ENCODE measurements around the gene PTPRC.
"Not testable (repeated sequence)": the region's sequence is repeated elsewhere in the genome, so short reads cannot be mapped to it uniquely, and the experiment has no call there.

The PTPRC gene, protein sequence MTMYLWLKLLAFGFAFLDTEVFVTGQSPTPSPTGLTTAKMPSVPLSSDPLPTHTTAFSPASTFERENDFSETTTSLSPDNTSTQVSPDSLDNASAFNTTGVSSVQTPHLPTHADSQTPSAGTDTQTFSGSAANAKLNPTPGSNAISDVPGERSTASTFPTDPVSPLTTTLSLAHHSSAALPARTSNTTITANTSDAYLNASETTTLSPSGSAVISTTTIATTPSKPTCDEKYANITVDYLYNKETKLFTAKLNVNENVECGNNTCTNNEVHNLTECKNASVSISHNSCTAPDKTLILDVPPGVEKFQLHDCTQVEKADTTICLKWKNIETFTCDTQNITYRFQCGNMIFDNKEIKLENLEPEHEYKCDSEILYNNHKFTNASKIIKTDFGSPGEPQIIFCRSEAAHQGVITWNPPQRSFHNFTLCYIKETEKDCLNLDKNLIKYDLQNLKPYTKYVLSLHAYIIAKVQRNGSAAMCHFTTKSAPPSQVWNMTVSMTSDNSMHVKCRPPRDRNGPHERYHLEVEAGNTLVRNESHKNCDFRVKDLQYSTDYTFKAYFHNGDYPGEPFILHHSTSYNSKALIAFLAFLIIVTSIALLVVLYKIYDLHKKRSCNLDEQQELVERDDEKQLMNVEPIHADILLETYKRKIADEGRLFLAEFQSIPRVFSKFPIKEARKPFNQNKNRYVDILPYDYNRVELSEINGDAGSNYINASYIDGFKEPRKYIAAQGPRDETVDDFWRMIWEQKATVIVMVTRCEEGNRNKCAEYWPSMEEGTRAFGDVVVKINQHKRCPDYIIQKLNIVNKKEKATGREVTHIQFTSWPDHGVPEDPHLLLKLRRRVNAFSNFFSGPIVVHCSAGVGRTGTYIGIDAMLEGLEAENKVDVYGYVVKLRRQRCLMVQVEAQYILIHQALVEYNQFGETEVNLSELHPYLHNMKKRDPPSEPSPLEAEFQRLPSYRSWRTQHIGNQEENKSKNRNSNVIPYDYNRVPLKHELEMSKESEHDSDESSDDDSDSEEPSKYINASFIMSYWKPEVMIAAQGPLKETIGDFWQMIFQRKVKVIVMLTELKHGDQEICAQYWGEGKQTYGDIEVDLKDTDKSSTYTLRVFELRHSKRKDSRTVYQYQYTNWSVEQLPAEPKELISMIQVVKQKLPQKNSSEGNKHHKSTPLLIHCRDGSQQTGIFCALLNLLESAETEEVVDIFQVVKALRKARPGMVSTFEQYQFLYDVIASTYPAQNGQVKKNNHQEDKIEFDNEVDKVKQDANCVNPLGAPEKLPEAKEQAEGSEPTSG (N-terminal part only)

DNA sequence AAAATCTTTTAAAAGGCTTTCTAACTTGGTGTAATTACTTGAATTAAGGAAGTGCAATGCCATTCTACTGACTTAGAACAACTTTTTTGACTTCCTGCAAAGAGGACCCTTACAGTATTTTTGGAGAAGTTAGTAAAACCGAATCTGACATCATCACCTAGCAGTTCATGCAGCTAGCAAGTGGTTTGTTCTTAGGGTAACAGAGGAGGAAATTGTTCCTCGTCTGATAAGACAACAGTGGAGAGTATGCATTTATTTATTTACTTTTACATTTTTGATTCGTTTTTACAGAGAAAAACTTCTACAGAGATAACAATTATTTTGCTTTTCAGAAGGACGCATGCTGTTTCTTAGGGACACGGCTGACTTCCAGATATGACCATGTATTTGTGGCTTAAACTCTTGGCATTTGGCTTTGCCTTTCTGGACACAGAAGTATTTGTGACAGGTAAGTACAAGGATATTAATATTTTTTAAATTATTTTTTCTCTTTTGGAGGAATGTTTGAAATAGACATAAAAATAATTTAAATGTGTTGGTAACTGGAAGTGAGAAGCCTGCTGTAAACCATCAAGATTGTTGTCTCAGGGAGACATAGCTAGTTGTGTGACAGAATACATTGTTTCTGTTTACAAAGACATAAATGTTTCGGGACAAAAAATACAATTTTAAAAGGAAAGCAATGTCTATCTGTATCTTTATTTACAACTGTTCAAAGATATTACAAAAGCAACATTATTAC is at the start of gene PTPRC:
PTPRC (plus strand) TSS at position 147 of the 742 bp plus-strand sequence; CDS start at position 376, 229 bp downstream.
- no peak for DNase-seq (ENCODE audit: low spot score)

DNA sequence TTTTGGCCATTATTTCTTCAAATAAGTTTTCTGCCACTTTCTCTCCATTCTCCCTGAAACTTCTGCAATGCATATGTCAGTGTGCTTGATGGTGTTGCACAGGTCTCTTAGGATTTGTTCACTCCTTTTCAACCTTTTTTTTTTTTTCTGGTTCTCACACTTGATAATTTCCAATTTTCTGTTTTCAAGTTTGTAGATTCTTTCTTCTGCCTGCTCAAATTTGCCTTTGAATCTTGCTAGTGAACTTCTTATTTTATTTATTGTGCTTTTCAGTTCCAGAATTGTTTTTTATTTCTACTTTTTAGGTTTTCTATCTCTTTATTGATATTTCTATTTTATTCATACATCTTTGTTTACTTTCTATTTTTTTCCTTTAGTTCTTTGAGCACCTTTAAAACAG is 48.4 kb upstream of the PTPRC start:
- no peak for DNase-seq (ENCODE audit: low spot score)

DNA sequence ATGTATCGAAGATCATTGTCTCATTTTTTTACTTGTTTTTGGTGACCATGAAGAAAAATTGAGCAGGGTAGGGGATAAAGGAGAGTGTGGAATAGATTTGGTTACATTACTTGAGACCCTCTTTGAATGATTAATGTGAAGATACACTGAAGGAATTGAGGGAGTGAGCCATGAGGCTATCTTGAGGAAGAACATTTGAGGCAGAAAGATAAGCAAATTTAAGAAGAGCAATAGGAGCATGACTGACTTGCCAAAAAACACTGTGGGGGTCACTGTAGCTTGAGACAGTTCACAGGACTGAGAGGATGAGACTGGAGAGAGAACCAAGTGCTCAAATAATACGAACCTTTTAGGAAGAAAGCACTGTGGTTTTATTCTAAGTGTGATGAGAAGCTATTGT is 43.1 kb upstream of the PTPRC start:
- DNase-seq (ENCODE audit: low spot score): no peak

DNA sequence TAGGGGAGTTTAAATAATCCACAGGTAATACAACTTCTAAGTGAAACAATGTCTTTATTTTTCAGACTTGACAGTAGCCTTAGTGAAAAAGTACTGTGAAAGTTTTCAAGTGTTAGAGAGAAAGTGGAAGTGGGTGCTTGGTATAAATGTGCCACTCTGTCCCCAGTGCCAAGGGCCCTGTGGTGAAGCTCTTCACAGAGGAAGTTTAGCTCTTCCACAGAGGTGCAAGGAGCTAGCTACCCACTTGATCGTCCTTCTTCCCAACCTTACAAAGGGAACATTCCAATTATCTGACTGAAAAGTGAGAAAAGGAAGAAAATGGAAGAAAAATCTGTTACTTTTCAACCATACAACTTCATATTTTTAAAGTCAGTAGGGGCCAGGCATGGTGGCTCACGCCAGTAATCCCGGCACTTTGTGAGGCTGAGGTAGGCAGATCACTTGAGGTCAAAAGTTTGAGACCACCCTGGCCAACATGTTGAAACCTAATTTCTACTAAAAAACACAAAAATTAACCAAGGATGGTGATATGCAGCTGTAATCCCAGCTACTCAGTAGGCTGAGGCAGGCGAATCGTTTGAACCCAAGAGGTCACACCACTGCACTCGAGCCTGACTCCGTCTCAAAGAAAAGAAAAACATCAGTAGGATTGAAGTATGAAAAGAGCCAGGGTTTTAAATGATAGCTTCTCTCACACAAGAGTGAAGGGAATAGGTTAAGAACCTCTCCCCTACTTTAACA is 41.0 kb upstream of the PTPRC start:
- no peak for DNase-seq (ENCODE audit: low spot score)

DNA sequence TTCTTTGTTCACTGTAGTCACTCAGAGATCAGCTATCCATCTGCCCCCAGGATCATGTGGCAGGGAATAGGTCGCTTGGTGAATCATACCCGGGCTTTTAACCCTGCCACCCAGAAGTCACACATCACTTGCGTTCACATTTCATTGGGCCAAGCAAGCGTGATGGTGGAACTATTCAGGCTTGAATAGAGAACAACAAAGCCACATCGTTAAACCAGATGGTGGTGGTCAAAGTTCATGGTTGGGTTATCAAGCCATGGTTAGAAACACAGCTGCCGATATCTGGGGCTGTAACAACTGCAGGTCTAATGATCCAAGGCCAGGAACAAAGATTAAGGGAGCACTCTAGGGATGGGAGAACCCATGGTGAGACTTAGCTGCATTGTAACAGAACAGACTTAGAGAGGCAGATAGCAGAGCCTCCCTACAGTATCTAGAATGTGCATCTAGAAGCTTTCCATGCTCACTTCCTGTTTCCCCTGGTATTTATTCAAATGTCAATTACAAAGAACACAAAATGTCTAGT is 40.0 kb upstream of the PTPRC start:
- DNase-seq (ENCODE audit: low spot score): no peak

DNA sequence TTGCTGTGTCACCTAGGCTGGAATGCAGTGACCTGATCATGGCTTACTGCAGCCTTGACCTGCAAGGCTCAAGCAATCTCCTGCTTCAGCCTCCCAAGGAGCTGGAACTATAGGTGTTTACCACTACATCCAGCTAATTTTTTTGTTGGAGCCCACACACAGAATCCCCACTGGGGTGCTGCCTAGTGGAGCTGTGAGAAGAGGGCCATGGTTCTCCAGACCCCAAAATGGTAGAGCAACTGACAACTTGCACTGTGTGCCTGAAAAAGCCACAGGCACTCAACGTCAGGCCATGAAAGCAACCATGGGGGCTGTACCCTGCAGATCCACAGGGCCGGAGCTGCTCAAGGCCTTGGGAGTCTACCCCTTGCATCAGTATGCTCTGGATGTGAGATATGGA is 39.1 kb upstream of the PTPRC start:
- DNase-seq (ENCODE audit: low spot score): no peak

DNA sequence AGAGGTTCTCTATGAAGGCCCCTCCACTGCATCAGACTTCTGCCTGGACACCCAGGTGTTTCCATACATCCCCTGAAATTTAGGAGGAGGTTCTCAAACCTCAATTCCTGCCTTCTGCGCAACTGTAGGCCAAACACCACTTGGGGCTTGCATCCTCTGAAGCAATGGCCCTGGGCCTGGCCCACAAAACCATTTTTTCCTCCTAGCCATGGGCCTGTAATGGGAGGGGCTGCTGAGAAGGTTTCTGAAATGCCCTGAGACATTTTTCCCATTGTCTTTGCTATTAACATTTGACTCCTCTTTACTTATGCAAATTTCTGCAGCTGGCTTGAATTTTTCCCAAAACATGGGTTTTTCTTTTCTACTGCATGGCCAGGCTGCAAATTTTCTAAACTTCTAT is 37.9 kb upstream of the PTPRC start:
- DNase-seq (ENCODE audit: low spot score): no peak

DNA sequence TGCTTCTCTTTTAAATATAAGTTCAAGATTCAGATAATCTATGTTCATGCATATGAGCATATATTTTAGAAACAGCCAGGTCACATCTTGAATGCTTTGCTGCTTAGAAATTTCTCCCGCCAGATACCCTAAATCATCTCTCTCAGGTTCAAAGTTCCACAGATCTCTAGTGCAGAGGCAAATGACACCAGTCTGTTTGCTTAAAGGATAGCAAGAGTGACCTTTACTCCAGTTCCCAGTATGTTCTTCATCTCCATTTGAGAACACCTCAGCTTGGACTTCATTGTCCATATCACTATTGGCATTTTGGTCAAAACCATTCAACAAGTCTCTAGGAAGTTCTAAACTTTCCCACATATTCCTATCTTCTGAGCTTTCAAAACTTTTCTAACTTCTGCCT is 37.5 kb upstream of the PTPRC start:
- DNase-seq (ENCODE audit: low spot score): not testable (repeated sequence)

DNA sequence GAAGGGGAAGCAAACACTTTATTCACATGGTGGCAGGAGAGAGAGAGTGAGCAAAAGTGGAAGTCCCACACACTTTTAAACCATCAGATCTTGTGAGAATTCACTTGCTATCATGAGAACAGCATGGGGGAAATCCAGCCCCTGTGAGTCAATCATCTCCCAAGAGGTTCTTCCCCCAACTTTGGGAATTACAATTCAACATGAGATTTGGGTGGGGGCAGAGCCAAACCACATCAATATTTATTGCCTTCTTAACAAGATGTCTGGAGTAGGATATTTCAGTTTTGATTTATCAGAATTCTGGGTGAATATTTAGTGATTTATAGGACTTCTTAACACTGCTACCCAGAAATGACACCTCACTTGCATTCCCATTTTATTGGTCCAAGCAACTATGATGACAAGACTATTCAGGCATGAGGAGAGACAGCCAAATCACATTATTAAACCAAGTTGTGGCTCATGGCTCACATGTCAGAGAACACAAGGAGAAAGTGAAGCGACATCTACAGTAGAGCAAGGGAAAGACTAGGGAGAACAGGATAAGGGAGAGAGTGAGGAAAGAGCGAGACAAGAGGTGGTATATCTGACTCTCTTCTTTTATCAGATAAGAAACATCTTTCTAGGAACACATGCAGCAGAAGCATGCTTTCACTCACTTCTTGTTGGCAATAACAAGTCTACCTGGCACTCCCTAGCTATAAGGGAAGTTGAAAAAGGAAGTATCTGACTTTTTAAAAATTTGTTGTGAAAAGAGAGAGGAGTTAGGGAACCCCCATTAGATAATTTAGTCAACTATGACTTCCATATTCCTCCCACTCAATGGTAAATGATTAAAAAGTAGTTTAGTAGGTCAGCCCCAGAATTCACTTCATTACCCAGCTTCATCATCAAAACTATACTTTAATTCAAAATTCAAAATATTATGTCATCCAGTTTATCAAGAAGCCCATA is 36.6 kb upstream of the PTPRC start:
- no peak for DNase-seq (ENCODE audit: low spot score)

DNA sequence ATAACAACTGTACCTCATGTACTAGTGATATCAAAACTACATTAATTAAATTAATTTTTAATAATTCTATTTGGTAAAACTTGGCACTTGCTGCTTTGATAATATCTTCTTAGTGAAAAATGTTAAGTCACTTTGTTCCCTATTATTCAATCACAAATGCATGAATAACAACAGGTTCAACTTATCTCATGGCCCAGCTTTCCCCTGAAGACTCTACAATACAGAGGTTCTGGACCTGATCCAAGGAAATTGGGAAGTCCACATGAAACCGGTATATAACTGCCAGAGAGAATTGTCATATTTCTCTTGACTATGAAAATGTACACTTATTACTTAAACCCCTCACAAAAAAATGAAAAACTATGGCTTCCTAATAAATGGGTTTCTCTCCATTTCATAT is 33.9 kb upstream of the PTPRC start:
- no peak for DNase-seq (ENCODE audit: low spot score)

DNA sequence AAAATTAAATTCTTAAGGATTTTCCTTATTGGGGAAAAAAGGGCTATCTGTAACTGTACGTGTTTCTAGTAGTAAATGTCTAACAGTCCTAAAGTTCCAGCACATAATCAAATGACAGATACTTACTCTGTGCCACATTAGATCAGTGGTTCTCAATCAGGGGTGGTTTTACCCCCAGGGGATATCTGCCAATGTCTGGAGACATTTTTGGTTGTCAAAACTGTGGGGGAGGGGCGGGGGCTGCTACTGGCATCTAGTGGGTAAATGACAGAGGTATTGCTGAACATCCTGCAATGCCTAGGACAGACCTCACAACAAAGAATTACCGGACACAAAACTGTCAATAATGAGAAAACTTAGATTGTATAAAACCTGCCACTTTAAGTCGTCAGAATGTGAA is 33.4 kb upstream of the PTPRC start:
- no peak for DNase-seq (ENCODE audit: low spot score)

DNA sequence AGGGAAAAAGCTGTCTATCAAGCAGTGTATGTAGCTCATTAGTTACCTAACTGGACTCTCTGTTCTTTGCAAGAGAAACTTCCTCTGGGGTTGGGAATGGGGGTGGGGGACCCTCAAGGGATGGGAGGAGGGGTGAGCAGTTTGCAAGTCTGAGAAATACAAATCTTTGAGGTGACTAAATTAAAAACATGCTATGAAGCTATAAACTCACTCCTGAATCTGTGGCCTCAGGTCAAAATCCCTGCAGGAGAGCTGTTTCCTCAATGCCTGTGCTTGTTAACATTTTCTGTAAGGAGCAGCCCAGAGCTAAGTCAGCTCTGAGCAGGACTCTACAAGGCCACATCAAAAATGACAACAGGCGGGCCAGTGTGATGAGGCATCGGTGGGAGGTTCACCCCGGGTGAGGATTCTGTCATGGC is 32.8 kb upstream of the PTPRC start:
- DNase-seq (ENCODE audit: low spot score): no peak

DNA sequence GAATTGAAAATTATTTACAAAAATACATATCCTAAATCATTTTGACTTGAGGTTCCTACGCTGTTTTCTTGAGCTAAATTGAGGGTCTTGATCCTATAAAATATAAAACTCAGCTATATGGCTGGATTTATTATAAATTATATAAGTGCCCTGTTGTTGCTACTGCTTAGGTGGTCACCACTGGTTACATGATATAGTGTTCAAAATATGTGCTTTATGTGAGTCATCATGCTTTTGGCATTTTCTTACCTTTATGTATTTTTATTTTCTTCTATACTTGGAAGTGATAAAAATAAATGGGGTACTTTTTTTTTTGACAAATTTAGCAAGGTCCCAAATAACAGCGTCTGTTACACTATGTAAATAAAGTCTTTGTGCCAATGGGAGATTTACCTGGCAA is 31.1 kb upstream of the PTPRC start:
- DNase-seq (ENCODE audit: low spot score): no peak

DNA sequence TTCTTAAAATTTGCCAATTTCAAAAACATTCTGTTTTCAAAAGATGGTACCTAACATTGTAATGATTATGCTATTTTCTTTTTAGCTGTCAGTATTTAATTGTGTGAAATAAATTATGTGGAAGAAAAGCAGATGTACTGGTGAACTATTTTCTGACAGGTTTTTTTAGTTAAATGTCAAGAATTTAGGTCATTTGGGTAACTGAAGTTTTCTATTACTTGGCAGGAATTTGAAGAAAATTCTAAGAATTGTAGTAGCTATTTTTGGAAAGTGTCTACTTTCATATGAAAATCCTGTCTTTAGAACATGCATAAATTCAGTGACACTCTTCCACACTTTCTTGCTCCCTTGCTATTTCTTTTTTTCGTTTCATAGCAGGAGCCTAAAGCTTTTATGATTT is 28.5 kb upstream of the PTPRC start:
- DNase-seq (ENCODE audit: low spot score): no peak

DNA sequence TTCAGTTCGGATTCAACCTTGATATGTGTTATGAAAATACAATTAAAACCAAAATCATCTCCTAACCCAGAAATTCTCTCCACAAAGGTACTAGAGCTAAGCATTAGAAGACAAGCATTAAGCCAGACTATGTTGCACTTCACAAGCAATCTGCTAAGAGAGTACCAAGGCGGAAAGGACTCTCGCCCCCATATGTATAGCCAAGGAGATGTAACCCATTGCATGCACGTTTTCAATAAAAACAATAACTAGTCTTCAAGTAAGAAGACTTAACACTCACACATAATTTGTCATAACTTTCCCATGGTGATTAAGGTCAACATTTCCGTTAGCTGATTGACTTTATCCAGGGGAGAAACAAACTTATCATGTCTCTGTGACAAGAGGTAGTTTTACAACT is 27.6 kb upstream of the PTPRC start:
- DNase-seq (ENCODE audit: low spot score): no peak

DNA sequence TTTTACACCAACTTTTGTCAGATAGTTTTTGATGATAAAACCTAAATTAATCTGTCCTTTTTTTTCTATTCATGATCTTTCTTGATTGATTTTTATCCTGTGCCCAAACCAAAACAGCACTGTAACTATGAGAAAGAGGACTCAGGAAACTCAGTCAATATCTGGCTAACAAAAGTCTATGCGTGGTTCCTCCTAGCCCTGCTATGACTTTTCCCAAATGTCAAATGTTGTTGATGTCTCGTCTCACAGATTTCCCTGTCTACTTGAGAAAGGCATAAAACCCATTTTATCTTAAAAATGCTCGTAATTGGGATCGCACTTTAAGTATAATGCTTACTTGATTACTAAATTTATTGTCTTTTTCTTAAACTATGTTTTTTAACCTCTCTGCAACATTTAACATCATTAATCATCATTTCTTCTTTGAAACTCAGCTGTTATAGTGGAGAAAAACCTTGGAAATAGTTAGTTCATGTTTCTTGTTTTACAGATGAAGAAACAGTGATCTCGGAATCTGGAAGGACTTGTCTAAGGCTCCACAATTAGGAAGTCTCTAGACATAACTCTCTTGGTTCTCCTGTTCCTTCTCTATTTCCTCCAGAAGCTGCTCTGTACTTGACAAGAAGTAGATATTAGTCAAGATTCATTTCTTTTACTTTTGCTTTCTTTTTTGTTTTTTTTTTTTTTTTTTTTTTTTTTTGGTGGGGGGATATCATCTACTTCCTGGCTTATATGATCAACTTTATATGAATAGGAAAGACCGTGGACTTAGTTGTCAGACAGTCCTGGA is 26.2 kb upstream of the PTPRC start:
- DNase-seq (ENCODE audit: low spot score): no peak

DNA sequence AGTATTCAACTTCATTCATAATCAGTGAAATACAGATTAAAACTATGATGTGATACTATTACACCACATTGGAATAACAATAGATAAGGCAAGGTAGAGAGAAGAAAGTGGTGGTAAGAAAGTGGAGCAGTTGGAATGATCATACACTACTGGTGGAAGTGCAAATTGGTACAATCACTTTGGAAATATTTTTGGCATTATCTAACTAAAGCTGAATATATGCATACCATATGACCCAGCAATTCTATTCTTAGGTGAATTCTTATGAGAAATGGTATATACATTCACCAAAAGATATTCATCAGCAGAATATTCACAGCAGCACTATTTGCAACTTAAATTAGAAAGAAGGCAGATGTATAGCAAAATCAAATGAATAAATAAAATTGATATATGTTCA is 21.4 kb upstream of the PTPRC start:
- DNase-seq (ENCODE audit: low spot score): no peak

DNA sequence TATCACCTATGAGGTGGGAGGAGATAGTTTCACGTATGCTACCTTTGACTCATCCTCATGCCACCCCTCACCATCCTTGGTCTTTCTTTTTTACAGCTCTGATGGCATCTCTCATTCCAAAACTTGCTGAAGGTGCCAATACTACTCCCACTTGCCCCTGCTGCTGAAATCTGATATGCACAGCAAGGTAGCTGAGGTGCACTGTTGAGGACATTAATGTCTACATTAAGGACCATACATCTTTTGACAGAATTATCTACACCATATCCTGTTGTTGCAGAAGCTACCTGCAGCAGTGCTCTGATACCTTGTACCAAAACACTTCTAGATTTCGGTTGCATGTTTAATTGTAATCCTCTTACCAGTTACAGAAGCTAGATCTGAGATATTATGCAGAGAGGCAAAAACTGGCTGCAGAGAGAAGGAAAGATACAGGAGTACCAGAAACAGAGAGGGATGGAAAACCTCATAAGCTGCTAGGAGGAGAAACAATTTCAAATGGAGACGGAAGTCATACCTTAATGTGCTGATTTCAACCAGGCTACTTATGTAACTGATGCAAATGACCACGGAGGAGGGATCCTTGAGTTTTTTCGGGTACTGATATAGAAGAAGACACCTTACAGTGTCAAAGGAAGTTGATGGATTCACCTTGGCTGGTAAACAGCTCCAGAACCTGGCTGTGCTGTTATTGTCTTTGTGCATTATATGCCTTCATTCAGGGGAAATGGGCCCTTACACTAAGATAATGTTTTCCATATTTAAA is 19.3 kb upstream of the PTPRC start:
- no peak for DNase-seq (ENCODE audit: low spot score)
